Ascending aorta (tissue), 2 donors: Measurements from ENCODE around the gene SLIT3. TPM values are rescaled to one million over a fixed set of nuclear protein-coding genes. Genes with fewer than 3 reads are reported as not detected.
"Not testable (repeated sequence)": the region's sequence is repeated elsewhere in the genome, so short reads cannot be mapped to it uniquely, and the experiment has no call there.

Experiments
- DNase-seq, 2 donors: peaks; one replicate each; pipeline ENCODE4 v3.0.0-alpha.2; 2019; ENCODE audit warnings: low spot score in 2 of 2
- H3K27ac ChIP-seq, 2 donors: fragments of 200-600 bp; sonication (generic); one replicate each; pipeline ENCODE4 v1.5.1; 2016 to 2017; ENCODE audit warnings: mild to moderate bottlenecking in 1 of 2
- H3K27me3 ChIP-seq: fragments of 200-600 bp; sonication (generic); one replicate; pipeline ENCODE4 v1.5.1; 2017
- H3K36me3 ChIP-seq, 2 donors: fragments of 200-600 bp; sonication (generic); one replicate each; pipeline ENCODE4 v1.5.1; 2016
- H3K4me1 ChIP-seq, 2 donors: fragments of 200-600 bp; sonication (generic); one replicate each; pipeline ENCODE4 v1.5.1; 2016 to 2017; ENCODE audit warnings: mild to moderate bottlenecking in 1 of 2
- H3K4me3 ChIP-seq, 2 donors: fragments of 200-600 bp; sonication (generic); one replicate each; pipeline ENCODE4 v1.5.1; 2016 to 2017; ENCODE audit warnings: mild to moderate bottlenecking in 1 of 2
- H3K9me3 ChIP-seq, 2 donors: fragments of 200-600 bp; sonication (generic); one replicate each; pipeline ENCODE4 v1.5.1; 2016
- intact Hi-C: fragments of 100-400 bp; cut with DNase I; formaldehyde crosslinking; loops from one replicate; pipeline ENCODE4 v1.15.1; 2023
- total RNA-seq: library from RNA; depleted of rRNA; stranded (reverse); fragments of >200 nt; gene quantifications from one replicate; pipeline ENCODE4 v1.1.0, GENCODE V29; 2016
- TF ChIP-seq, protein P1 (sequence below), 3 experiments: fragments of 200-600 bp in 2 of 3; fragments of 450-650 bp in 1 of 3; sonication (generic) in 2 of 3; IDR thresholded peaks; one replicate each; pipeline ENCODE4 v1.5.1; 2016 to 2019; ENCODE audit warnings: antibody characterized with exemption in 3 of 3, mild to moderate bottlenecking in 1 of 3, moderate library complexity in 1 of 3

Gene SLIT3
- total RNA-seq, 1 donor from 2014 or later = 128 TPM

DNA sequence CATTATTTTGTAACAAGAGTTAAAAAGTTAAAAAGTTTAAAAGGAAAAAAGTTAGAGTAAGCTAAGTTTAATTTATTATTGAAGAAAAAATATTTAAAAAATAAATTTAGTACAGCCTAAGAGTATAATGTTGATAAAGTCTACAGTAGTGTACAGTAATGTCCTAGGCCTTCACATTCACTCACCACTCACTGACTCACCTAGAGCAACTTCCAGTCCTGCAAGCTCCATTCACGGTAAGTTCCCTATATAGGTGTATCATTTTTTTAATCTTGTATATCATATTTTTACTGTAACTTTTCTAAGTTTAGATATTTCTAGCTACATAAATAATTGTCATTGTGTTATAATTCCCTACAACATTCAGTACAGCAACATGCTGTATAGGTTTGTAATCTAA, 652.4 kb downstream of the SLIT3 start:
- Histone ChIP-seq H3K27ac (no peak overlapping the region), H3K9me3 (no peaks in the 10 kb centered on the region), H3K27me3 (no peaks in the 10 kb centered on the region), H3K36me3 (no peaks in the 10 kb centered on the region), H3K4me3 (no peak overlapping the region), H3K4me1 (no peaks in the 10 kb centered on the region)
- TF ChIP-seq, protein P1, sequence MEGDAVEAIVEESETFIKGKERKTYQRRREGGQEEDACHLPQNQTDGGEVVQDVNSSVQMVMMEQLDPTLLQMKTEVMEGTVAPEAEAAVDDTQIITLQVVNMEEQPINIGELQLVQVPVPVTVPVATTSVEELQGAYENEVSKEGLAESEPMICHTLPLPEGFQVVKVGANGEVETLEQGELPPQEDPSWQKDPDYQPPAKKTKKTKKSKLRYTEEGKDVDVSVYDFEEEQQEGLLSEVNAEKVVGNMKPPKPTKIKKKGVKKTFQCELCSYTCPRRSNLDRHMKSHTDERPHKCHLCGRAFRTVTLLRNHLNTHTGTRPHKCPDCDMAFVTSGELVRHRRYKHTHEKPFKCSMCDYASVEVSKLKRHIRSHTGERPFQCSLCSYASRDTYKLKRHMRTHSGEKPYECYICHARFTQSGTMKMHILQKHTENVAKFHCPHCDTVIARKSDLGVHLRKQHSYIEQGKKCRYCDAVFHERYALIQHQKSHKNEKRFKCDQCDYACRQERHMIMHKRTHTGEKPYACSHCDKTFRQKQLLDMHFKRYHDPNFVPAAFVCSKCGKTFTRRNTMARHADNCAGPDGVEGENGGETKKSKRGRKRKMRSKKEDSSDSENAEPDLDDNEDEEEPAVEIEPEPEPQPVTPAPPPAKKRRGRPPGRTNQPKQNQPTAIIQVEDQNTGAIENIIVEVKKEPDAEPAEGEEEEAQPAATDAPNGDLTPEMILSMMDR (IDR thresholded peaks at IDR 0.05) = no peak
- intact Hi-C loops = no loop called here
- DNase-seq = no peak

DNA sequence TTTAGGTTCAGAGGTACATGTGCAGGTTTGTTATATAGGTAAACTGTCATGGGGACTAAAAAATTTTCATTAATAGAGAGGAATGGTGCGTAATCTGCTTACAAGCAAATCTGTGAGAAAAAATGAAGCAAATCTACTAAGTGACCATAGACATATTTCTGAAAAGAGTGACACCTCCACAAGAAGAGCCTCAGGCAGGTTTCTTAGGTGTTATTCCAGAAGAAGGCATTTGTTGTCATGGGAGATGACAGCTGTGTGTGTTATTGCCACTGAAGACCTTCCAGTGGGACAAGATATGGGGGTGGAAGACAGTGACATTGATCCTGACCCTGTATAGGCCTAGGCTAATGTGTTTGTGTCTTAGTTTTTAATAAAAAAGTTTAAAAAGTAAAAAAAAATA, 652.9 kb downstream of the SLIT3 start:
- Histone ChIP-seq H3K27ac (no peak overlapping the region), H3K9me3 (no peaks in the 10 kb centered on the region), H3K36me3 (no peaks in the 10 kb centered on the region), H3K4me1 (no peaks in the 10 kb centered on the region), H3K27me3 (no peaks in the 10 kb centered on the region), H3K4me3 (no peak overlapping the region)
- TF ChIP-seq, protein P1 (IDR thresholded peaks at IDR 0.05) = no peak
- intact Hi-C loops = no loop called here
- no peak for DNase-seq

DNA sequence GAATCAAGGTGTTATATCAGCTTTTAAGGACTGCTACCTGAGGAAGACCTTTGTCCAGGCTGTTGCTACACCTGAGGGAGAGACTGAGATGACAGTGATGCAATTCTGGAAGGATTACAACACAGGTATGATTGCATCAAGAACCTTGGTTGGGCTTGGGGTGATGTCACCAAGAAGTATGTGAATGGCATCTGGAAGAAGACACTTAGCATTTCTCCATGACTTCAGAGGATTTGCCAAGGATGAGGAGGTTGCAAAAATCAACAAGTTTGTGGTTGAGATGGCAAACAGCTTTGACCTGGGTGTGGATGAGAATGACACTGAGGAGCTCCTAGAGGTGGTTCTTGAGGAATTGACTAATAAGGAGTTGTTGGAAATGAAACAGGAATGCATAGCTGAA, 653.9 kb downstream of the SLIT3 start:
- no peak for DNase-seq
- Histone ChIP-seq H3K27me3 (no peaks in the 10 kb centered on the region), H3K4me3 (no peak overlapping the region), H3K27ac (no peak overlapping the region), H3K9me3 (no peaks in the 10 kb centered on the region), H3K4me1 (no peaks in the 10 kb centered on the region), H3K36me3 (no peaks in the 10 kb centered on the region)
- intact Hi-C loops = no loop called here
- TF ChIP-seq, protein P1 (IDR thresholded peaks at IDR 0.05) = no peak

DNA sequence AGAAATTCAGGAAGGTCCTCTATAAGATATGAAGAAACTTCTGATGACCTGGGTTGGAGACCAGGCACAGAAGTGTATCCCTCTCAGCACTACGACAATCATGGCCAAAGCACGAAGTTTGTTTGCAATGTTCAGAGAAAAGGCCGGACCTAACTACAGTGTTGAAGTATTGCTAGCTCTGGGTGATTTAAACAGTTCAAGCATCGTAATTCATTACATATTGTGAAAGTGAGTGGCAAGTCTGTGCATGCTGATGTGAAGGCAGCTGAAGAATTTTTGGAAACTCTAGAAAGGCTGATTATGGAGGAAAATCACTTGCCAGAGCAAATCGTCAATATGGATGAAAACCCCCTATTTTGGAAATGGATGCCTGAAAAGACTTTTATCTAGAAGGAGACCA, 654.6 kb downstream of the SLIT3 start:
- Histone ChIP-seq H3K27ac (no peak overlapping the region), H3K4me1 (no peaks in the 10 kb centered on the region), H3K9me3 (no peaks in the 10 kb centered on the region), H3K27me3 (no peaks in the 10 kb centered on the region), H3K36me3 (no peaks in the 10 kb centered on the region), H3K4me3 (no peak overlapping the region)
- TF ChIP-seq, protein P1 (IDR thresholded peaks at IDR 0.05) = no peak
- intact Hi-C loops = no loop called here
- DNase-seq = no peak

DNA sequence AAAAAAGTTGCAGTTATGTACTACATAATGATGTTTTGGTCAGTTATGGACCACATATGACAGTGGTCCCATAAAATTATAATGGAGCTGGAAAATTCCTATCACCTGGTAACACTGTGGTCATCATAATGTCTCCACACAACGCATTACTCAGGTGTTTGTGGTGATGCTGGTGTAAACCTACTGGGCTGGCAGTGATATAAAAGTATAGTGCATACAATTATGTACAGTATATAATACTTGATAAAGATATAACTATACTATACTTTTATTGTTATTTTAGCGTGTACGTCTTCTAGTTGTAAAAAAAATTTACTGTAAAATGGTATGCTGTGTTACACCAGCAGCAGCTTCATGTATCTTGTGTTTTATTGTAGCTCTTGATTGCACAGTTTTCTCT, 655.7 kb downstream of the SLIT3 start:
- Histone ChIP-seq H3K36me3 (no peaks in the 10 kb centered on the region), H3K27me3 (no peaks in the 10 kb centered on the region), H3K4me3 (no peak overlapping the region), H3K27ac (no peak overlapping the region), H3K4me1 (no peaks in the 10 kb centered on the region), H3K9me3 (no peaks in the 10 kb centered on the region)
- DNase-seq = no peak
- TF ChIP-seq, protein P1 (IDR thresholded peaks at IDR 0.05) = no peak
- intact Hi-C loops = no loop called here

DNA sequence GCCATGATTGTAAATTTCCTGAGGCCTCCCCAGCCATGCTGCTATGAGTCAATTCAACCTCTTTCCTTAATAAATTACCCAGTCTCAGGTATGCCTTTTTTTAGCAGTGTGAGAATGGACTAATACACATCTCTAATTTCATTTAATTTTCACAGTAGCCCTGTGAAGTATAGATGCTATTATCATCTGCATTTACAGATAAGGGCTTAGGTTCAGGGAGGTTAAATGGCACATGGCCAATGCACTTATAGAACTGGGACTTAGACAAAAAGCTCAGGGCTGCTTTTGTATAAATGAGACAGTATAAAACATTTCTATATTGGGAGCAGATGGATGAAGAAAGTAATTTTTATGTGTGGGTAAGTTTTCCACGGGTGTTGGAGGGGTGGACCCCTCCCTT, 658.9 kb downstream of the SLIT3 start:
- intact Hi-C loops = no loop called here
- no peak for DNase-seq
- Histone ChIP-seq H3K36me3 (no peaks in the 10 kb centered on the region), H3K4me3 (no peak overlapping the region), H3K4me1 (no peaks in the 10 kb centered on the region), H3K9me3 (no peaks in the 10 kb centered on the region), H3K27ac (no peak overlapping the region), H3K27me3 (no peaks in the 10 kb centered on the region)
- TF ChIP-seq, protein P1 (IDR thresholded peaks at IDR 0.05) = no peak

DNA sequence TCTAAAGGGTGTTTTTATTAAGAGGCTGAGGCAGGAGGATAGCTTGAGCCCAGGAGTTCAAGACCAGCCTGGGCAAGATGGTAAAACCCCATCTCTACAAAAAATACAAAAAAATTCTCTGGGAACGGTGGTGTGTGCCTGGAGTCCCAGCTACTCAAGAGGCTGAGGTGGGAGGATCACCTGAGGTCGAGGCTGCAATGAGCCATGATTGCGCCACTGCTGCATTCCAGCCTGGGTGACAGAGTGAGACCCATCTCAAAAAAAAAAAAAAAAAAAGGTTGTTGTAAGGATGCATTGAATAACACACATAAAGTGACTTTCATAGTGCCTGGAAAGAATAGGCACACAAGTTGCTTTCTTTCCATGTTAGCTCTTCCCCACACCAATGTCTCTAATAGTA, 662.1 kb downstream of the SLIT3 start:
- DNase-seq, H3K27me3 ChIP-seq, H3K4me3 ChIP-seq, H3K9me3 ChIP-seq, H3K36me3 ChIP-seq, H3K27ac ChIP-seq, H3K4me1 ChIP-seq, intact Hi-C loops: not testable (repeated sequence)
